HG03025 (cell line): Measurements from ENCODE around the gene GMNC.

Experiments
- ATAC-seq: cut with Tn5 transposase; IDR thresholded peaks from one replicate; pipeline ENCODE4 v1.9.1; 2021; ENCODE audit warnings: mild to moderate bottlenecking, moderate library complexity; ENCODE audit not compliant: unreplicated experiment, low FRiP score

GMNC gene

DNA sequence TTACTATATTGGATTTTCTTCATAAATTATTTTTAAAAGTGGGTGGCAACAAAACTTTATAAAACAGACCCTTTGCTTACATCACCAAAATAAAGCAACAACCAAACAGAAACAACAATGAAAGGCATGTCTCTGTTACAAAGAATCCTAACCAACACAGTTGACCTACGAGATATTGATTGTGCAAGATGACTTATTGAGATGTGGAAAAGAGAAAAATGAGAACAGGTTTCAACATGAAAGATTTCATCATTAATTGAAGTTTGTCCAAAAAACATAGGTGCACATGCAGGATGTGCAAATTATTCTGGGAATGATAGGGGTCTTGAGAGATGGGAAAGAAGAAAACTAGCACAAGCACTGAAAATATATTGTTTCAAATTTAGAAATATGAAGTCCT, 9.0 kb downstream of the GMNC start:
- no peak for ATAC-seq

DNA sequence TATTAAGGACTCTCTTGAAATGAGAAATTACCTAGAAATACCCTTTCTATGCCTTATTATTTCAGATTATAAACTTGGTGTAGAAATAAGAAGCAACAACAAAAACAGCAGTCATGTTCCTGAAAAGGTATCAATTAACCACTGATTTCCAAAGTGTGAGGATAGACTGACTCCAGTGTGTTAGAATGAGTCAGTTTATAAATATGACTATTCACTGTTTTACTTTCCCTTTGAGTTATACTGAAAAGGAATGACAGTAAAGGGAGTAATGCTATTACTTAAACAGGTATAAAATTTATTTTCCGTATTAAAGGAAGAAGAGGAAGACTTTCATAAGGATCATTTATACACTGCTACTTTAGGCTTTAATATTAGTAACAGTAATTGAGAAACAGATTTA, 12.9 kb downstream of the GMNC start:
- no peak for ATAC-seq

- ATAC-seq, result no peak
Observed at GRCh38 chr3:190848870-190849269, 13.6 kb downstream of the GMNC start.

GRCh38 chr3:190847436-190847835, 15.1 kb downstream of the GMNC start:
- ATAC-seq, result no peak

DNA sequence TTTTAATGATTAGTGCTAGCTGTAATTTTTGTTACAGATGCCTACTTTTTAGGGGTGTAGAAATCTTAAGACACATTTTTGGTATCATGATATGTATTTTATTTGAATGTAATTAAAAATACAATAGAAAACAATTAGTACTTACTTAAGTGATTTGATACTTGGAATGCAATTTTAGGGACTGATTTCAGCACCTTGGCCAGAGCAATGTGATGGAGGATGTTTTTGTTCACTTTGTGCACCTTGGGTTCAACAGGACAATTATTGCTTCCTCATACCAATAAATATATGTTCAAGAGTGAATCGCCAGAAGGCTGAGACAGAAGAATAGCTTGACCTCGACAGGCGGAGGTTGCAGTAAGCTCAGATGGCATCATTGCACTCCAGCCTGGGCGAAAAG, 22.3 kb downstream of the GMNC start:
- no peak for ATAC-seq

GRCh38 chr3:190831225-190831624, 31.3 kb downstream of the GMNC start:
- no peak for ATAC-seq

- ATAC-seq, result no peak
Observed at GRCh38 chr3:190830031-190830430, 32.5 kb downstream of the GMNC start.

GRCh38 chr3:190826018-190826417, 36.5 kb downstream of the GMNC start:
- ATAC-seq, result no peak

- no peak for ATAC-seq
Observed at GRCh38 chr3:190825386-190826016, 37.0 kb downstream of the GMNC start.

GRCh38 chr3:190811775-190812480, 50.6 kb downstream of the GMNC start:
- ATAC-seq, result no peak

DNA sequence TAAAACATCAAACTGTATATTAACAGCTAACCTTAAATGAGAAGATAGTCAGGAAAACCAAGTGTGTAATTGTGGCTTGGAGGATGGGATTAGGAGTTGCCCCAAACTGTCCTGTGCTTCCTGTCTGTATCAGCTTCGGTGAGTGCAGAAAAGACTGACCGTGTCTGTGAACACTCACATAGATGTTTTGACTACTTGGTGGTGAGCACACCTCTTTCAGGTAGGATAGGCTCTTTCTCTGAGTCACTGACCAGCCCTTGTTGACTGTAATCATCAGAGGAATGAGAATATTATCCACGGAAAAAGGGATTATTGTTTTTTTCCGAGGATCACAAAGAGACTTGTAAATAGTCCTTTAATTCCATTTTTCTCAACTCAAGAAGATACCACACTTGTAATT, 51.5 kb downstream of the GMNC start:
- ATAC-seq, result no peak

- ATAC-seq, result no peak
Observed at GRCh38 chr3:190809351-190809750, 53.1 kb downstream of the GMNC start.

DNA sequence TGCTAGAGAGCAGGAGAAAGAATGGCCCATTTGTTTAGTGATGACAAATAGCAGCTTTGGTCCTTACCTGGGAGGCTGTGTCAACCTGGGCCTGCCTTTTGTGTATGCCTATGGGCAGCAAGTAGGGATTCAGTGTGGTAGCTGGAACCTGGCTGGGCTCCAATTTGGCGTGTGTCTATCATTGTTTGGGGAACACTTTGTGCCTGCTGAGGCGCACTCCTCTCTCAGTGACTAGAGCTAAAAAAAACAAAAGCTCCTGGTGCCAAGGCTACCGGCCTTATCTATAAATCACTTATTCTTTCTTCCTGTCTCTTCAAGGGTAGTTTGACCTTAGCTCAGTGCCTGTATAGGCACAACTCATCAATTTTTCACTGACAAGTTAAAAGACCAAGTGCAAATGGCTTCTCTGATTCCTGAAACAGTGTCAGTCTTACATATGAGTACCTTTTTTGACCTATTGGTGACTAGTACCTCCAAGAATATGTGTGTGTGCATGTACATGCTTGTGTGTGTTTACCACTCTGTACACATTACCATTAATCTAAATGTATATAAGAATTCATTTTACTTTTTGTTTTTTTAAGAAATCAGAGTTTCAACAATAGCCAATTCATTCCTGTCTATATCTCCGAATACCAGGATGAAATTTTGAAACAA, 54.6 kb downstream of the GMNC start:
- ATAC-seq, result no peak
